ENCODE data around the gene SHISA2. TPM values are rescaled to one million over a fixed set of nuclear protein-coding genes. Genes with fewer than 3 reads are reported as not detected.

Gene SHISA2
- total RNA-seq, 1 experiment from 2014 or later: 1.2 TPM

GRCh38 chr13:26050568-26051230 is 1.1 kb downstream of the SHISA2 start:
- Histone ChIP-seq H3K4me3 (ENCODE audit: low read depth in 2 of 2, low read length in 2 of 2) (peak overlapping the region in 1 of 2 experiments; percentile 55; a peak in 2 of 4 replicates), H3K9me3 (ENCODE audit: control insufficient read depth, insufficient read depth, low read depth, low read length) (no peaks in the 10 kb centered on the region), H3K27ac (ENCODE audit: low read length) (no peak overlapping the region), H3K27me3 (ENCODE audit: control insufficient read depth, insufficient read depth, low read length) (peaks cover 12% of the 10 kb centered on the region), H3K4me1 (ENCODE audit: control insufficient read depth, insufficient read depth, low read length) (no peaks in the 10 kb centered on the region), H3K36me3 (ENCODE audit: control insufficient read depth, insufficient read depth, low read length) (no peaks in the 10 kb centered on the region)
- intact Hi-C loops (cut with micrococcal nuclease; ENCODE audit: unreplicated experiment): no loop called here
- ChIA-PET POLR2A (no interaction called here), CTCF (interaction anchor here (0.6 kb wide), 1 partner anchor 269 kb away, joined by 3 read pairs; no protein-coding TSS in a partner anchor)
- in situ Hi-C loops (cut with HindIII; ENCODE audit: low pct_unique_long_range_greater_than_20kb, low sequenced_read_pairs): no loop called here
- peak; percentile 65 for ATAC-seq
- BruUV-seq (replicated peaks): no TSS peak
- DNase-seq (ENCODE audit: low read depth, low spot score): no peak
- peak; percentile 23; the same call in 1 of the 2 replicates for TF ChIP-seq CTCF (IDR thresholded peaks at IDR 0.05)
- no peak for TF ChIP-seq REST (IDR thresholded peaks at IDR 0.05; ENCODE audit: insufficient read depth in 1 of 2, low read depth in 2 of 2, low read length in 1 of 2)

- TF ChIP-seq SIN3A (IDR thresholded peaks at IDR 0.05; ENCODE audit: borderline replicate concordance, insufficient read depth, low read depth, low read length) (no peak), REST (IDR thresholded peaks at IDR 0.05; ENCODE audit: insufficient read depth in 1 of 2, low read depth in 2 of 2, low read length in 1 of 2) (no peak), CTCF (IDR thresholded peaks at IDR 0.05) (no peak), TCF7L2 (IDR thresholded peaks at IDR 0.05; ENCODE audit: low read depth, low read length) (no peak), POLR2AphosphoS5 (IDR thresholded peaks at IDR 0.05; ENCODE audit: low read depth, low read length) (no peak)
- in situ Hi-C loops (cut with HindIII; ENCODE audit: low pct_unique_long_range_greater_than_20kb, low sequenced_read_pairs): no loop called here
- no TSS peak for BruUV-seq (replicated peaks)
- H3K4me1 ChIP-seq (ENCODE audit: control insufficient read depth, insufficient read depth, low read length): no peaks in the 10 kb centered on the region
- DNase-seq (ENCODE audit: low read depth, low spot score): no peak
- CTCF ChIA-PET: no interaction called here
- POLR2A ChIA-PET: no interaction called here
- intact Hi-C loops (cut with micrococcal nuclease; ENCODE audit: unreplicated experiment): no loop called here
- no peak overlapping the region for H3K27ac ChIP-seq (ENCODE audit: low read length)
- peak overlapping the region in 1 of 2 experiments; percentile 55; a peak in 2 of 4 replicates for H3K4me3 ChIP-seq (ENCODE audit: low read depth in 2 of 2, low read length in 2 of 2)
- peaks cover 12% of the 10 kb centered on the region for H3K27me3 ChIP-seq (ENCODE audit: control insufficient read depth, insufficient read depth, low read length)
- no peaks in the 10 kb centered on the region for H3K36me3 ChIP-seq (ENCODE audit: control insufficient read depth, insufficient read depth, low read length)
- no peak for ATAC-seq
- no peaks in the 10 kb centered on the region for H3K9me3 ChIP-seq (ENCODE audit: control insufficient read depth, insufficient read depth, low read depth, low read length)
Observed at GRCh38 chr13:26048741-26049140, 3.1 kb downstream of the SHISA2 start.
